A673 (cell line): ENCODE measurements around the gene LRP4.

Experiments
- CTCF ChIP-seq: fragments of 300-800, 200-600 bp; sonication (generic); conservative IDR thresholded peaks from 2 replicates; pipeline ENCODE4 v1.5.1; 2017; ENCODE audit warnings: low read depth, mild to moderate bottlenecking, antibody characterized with exemption, low read length, moderate library complexity, mixed read lengths
- EZH2 ChIP-seq: fragments of 200-600 bp; sonication (generic); IDR thresholded peaks from 2 replicates; pipeline ENCODE4 v1.6.1; 2017; ENCODE audit warnings: borderline replicate concordance, low read depth, mild to moderate bottlenecking, mixed read lengths, antibody characterized with exemption, low read length; ENCODE audit not compliant: poor library complexity, severe bottlenecking

- TF ChIP-seq CTCF, result no peak
- no peak for TF ChIP-seq EZH2
These were observed 32.1 kb downstream of the LRP4 start for GRCh38 chr11:46886211-46886610.
